A549 treated with DMSO at 1 μM for 4 hours (cell line): ENCODE data around the gene VLDLR. TPM values are rescaled to one million over a fixed set of nuclear protein-coding genes. Genes with fewer than 3 reads are reported as not detected.

Source experiments
- total RNA-seq: library from RNA; stranded (reverse); fragments of 200-300 nt; extraction: Qiagen RNA extraction; gene quantifications from 5 replicates; pipeline ENCODE4 v1.2.3, GENCODE V29; 2022; ENCODE audit warnings: low read depth

VLDLR gene
- 20.2 to 24.2 TPM (median 22.3 TPM) in 5 replicates for total RNA-seq

DNA sequence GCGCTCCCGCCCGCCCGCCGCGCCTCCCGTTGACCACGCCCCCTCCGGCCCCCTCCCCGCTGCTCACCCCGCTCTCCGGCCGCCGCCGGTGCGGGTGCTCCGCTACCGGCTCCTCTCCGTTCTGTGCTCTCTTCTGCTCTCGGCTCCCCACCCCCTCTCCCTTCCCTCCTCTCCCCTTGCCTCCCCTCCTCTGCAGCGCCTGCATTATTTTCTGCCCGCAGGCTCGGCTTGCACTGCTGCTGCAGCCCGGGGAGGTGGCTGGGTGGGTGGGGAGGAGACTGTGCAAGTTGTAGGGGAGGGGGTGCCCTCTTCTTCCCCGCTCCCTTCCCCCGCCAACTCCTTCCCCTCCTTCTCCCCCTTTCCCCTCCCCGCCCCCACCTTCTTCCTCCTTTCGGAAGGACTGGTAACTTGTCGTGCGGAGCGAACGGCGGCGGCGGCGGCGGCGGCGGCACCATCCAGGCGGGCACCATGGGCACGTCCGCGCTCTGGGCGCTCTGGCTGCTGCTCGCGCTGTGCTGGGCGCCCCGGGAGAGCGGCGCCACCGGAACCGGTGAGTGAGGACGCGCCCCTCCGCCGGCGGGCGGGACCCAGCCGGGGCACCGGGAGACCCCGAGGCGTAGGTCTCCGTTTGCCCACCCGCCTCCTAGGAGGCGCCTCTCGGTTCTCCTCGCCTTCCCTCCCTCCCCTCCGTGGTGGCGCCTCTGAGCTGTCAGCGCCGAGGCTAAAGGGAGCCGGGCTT lies at the start of gene VLDLR:
TSS of gene VLDLR (plus strand) at position 66 of the 739 bp plus-strand sequence. CDS start at position 469, 403 bp downstream.

Other genes with a start within 250 kb of the VLDLR start
- gene KCNV2, start 95.7 kb downstream of the VLDLR start, total RNA-seq: not detected in 5 replicates
- gene PUM3, start 222.3 kb downstream of the VLDLR start, total RNA-seq: 76.9 to 87.3 TPM (median 84.3 TPM) in 5 replicates